CD4-positive, alpha-beta memory T cell (primary cell): ENCODE measurements around the gene ZNF385C. TPM values are rescaled to one million over a fixed set of nuclear protein-coding genes. Genes with fewer than 3 reads are reported as not detected.

Experiments
- CTCF ChIA-PET: fragments of 350-600 bp; sonication (Branson Sonifier 250); formaldehyde crosslinking; loops from one replicate; lab custom pipeline; 2021; ENCODE audit warnings: inconsistent platforms; ENCODE audit not compliant: partially characterized antibody; lab: Charles Lee
- POLR2A ChIA-PET: fragments of 350-600 bp; sonication (Branson Sonifier 250); formaldehyde crosslinking; loops from one replicate; lab custom pipeline; 2021; ENCODE audit not compliant: partially characterized antibody; lab: Charles Lee
- DNase-seq, 5 donors: peaks; one replicate each; pipeline versions ENCODE4 v3.0.0 to v3.0.0-alpha.2; 2020 to 2022; ENCODE audit warnings: mixed read lengths in 1 of 5
- H3K27ac ChIP-seq: one replicate; pipeline ENCODE4 v1.7.0; 2013; ENCODE audit warnings: low read depth, low read length
- H3K27me3 ChIP-seq: 2 replicates; pipeline ENCODE4 v1.7.0; 2013; ENCODE audit warnings: mild to moderate bottlenecking, low read length, moderate library complexity; ENCODE audit not compliant: insufficient read depth
- H3K36me3 ChIP-seq: 2 replicates; pipeline ENCODE4 v1.7.0; 2013; ENCODE audit warnings: mild to moderate bottlenecking, low read length, moderate library complexity; ENCODE audit not compliant: insufficient read depth
- H3K4me1 ChIP-seq: 2 replicates; pipeline ENCODE4 v1.7.0; 2013; ENCODE audit warnings: mild to moderate bottlenecking, low read length, moderate library complexity; ENCODE audit not compliant: insufficient read depth
- H3K4me3 ChIP-seq, 2 donors: one replicate each; pipeline ENCODE4 v1.7.0; 2013; ENCODE audit warnings: low read length in 2 of 2, mild to moderate bottlenecking in 1 of 2
- H3K9me3 ChIP-seq, 2 donors: one replicate each; pipeline ENCODE4 v1.7.0; 2013; ENCODE audit warnings: low read length in 2 of 2, control low read depth in 1 of 2; ENCODE audit not compliant: control insufficient read depth in 1 of 2
- H3K27ac Mint-ChIP-seq, 7 donors: one replicate each; pipeline ENCODE4 v1.8.0; 2020 to 2021; ENCODE audit warnings: mixed read lengths in 7 of 7, mild to moderate bottlenecking in 6 of 7, inconsistent platforms in 3 of 7, moderate library complexity in 3 of 7
- H3K27me3 Mint-ChIP-seq, 2 donors: one replicate each; pipeline ENCODE4 v1.8.0; 2020 to 2021; ENCODE audit warnings: mixed read lengths in 2 of 2
- H3K36me3 Mint-ChIP-seq, 2 donors: one replicate each; pipeline ENCODE4 v1.8.0; 2020 to 2021; ENCODE audit warnings: mixed read lengths in 2 of 2, inconsistent platforms in 1 of 2, mild to moderate bottlenecking in 1 of 2
- H3K4me1 Mint-ChIP-seq, 4 donors: one replicate each; pipeline ENCODE4 v1.8.0; 2020 to 2021; ENCODE audit warnings: mixed read lengths in 4 of 4, mild to moderate bottlenecking in 1 of 4
- H3K4me3 Mint-ChIP-seq, 8 donors: one replicate each; pipeline ENCODE4 v1.8.0; 2020 to 2021; ENCODE audit warnings: mixed read lengths in 8 of 8, mild to moderate bottlenecking in 7 of 8, moderate library complexity in 6 of 8, inconsistent platforms in 3 of 8
- H3K9me3 Mint-ChIP-seq, 8 donors: one replicate each; pipeline ENCODE4 v1.8.0; 2020 to 2021; ENCODE audit warnings: mixed read lengths in 8 of 8, mild to moderate bottlenecking in 5 of 8, inconsistent platforms in 3 of 8, moderate library complexity in 1 of 8
- intact Hi-C: fragments of 100-400 bp; cut with micrococcal nuclease; formaldehyde crosslinking; loops from one replicate; pipeline ENCODE4 v1.15.1; 2023
- polyA plus RNA-seq, 2 donors: library from polyadenylated mRNA; unstranded; fragments of 300-500 nt; fragmentation: Illumina TruSeq; gene quantifications; one replicate each; pipeline ENCODE4 v1.2.3, GENCODE V29; 2021
- total RNA-seq, 2 experiments: library from RNA; stranded (reverse); gene quantifications; one replicate each; pipeline ENCODE4 v1.2.3, GENCODE V29; 2021

ZNF385C gene
- total and polyA plus RNA-seq, 4 experiments from 2014 or later: 0.36 TPM; not detected in 3

DNA sequence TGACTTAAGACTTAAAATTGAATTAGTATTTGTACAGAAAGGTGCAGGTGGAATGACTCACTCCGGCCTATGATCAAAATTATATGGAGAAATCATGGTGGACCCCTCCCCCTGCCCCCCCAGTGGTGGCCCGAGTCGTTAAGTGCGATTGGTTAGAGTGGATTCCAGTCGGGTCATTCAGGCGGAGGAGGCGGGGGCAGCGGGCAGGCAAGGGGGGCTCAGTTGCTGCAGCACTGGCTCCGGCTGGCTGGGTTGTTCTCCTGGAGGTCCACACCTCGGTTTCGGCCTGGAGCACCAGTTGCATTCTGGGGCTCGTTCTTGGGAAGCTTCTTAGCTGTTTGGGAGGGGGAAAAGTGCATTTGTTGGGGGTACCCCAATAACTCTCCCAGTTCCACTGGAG lies 27.3 kb upstream of the ZNF385C start:
- Histone ChIP-seq H3K27me3 (no peaks in the 10 kb centered on the region), H3K9me3 (no peaks in the 10 kb centered on the region), H3K36me3 (peaks cover 47% of the 10 kb centered on the region), H3K27ac (no peak overlapping the region), H3K4me1 (peaks cover 7% of the 10 kb centered on the region), H3K4me3 (no peak overlapping the region)
- DNase-seq: no peak
- Mint-ChIP-seq H3K4me3 (no peak overlapping the region), H3K36me3 (peaks cover 40 to 58% of the 10 kb centered on the region in 2 donors), H3K27ac (no peak overlapping the region), H3K4me1 (peaks cover 3 to 7% (median 7%) of the 10 kb centered on the region in 4 donors), H3K9me3 (no peaks in the 10 kb centered on the region), H3K27me3 (no peaks in the 10 kb centered on the region)
- CTCF ChIA-PET: no interaction called here
- POLR2A ChIA-PET: no interaction called here
- intact Hi-C loops: no loop called here

DNA sequence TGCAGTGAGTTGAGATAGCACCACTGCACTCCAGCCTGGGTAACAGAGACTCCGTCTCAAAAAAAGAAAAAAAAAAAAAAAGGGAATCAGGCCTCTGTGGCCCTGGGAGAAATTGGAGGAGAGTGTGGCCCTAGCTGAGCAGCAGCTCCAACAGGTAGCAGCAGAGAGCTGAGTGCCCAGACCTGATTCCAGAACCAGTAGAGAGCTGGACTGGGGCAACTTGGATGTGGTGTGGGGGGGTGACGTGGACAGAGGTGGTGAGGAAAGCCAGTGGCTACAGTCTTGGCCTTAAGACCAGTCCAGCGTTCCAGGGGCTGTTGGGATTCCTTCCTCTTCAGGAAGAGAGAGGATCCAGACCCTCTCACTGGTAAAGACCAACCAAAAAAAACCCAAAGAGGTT lies 26.0 kb upstream of the ZNF385C start:
- peaks cover 11% of the 10 kb centered on the region for H3K4me1 ChIP-seq
- H3K36me3 Mint-ChIP-seq: peaks cover 33 to 48% of the 10 kb centered on the region in 2 donors
- POLR2A ChIA-PET: interaction anchor here (0.7 kb wide), 1 partner anchor 158 kb away, joined by 3 read pairs; the partner anchor contains the start of gene CNP
- H3K4me3 Mint-ChIP-seq: no peak overlapping the region
- no peak overlapping the region for H3K4me3 ChIP-seq
- peak overlapping the region in 1 of 7 donors; percentile 80 for H3K27ac Mint-ChIP-seq
- H3K27ac ChIP-seq: no peak overlapping the region
- H3K9me3 ChIP-seq: no peaks in the 10 kb centered on the region
- peaks cover 6 to 15% (median 12%) of the 10 kb centered on the region in 4 donors for H3K4me1 Mint-ChIP-seq
- no peaks in the 10 kb centered on the region for H3K27me3 Mint-ChIP-seq
- DNase-seq: no peak
- intact Hi-C loops: no loop called here
- H3K36me3 ChIP-seq: peaks cover 34% of the 10 kb centered on the region
- H3K9me3 Mint-ChIP-seq: no peaks in the 10 kb centered on the region
- no peaks in the 10 kb centered on the region for H3K27me3 ChIP-seq
- CTCF ChIA-PET: interaction anchor here (0.7 kb wide), 1 partner anchor 150 kb away, joined by 3 read pairs; no protein-coding TSS in a partner anchor

DNA sequence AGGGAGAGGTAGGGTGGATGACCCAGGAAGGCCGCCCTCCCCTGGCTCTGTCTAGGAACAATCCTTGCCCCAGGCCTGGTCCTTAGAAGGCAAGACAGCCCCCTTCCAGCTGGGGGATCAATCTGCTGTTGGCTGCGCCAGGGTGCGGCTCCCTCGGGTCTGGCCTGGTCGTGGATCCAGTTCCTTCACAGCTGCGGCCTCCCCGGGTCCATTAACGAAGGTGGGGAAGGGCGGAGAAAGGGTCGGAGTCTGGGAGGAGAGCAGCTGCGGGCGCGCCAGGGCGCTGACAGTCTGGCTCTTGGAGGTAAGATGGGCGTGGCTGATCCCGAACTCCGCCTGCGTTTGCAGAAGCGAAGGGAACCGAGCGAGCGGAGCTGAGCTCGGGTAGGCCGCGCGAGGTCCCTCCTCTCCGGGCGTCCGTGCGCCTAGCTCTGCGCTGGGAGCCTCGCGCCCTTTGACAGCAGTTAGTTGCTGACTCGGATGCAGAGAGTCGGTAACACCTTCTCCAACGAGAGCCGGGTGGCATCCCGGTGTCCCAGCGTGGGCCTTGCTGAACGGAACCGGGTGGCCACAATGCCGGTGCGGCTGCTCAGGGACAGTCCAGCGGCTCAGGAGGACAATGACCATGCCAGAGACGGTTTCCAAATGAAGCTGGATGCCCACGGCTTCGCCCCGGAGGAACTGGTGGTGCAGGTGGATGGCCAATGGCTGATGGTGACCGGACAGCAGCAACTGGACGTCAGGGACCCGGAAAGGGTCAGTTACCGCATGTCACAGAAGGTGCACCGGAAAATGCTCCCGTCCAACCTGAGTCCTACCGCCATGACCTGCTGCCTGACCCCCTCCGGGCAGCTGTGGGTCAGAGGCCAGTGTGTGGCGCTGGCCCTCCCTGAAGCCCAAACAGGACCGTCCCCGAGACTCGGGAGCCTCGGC lies 24.4 kb upstream of the ZNF385C start, which contains the start of gene HSPB9:
TSS of gene HSPB9 (plus strand) at position 434 of the 933 bp plus-strand sequence. CDS start at position 481, 47 bp downstream.
- H3K27me3 Mint-ChIP-seq: no peaks in the 10 kb centered on the region
- DNase-seq: no peak
- intact Hi-C loops: no loop called here

DNA sequence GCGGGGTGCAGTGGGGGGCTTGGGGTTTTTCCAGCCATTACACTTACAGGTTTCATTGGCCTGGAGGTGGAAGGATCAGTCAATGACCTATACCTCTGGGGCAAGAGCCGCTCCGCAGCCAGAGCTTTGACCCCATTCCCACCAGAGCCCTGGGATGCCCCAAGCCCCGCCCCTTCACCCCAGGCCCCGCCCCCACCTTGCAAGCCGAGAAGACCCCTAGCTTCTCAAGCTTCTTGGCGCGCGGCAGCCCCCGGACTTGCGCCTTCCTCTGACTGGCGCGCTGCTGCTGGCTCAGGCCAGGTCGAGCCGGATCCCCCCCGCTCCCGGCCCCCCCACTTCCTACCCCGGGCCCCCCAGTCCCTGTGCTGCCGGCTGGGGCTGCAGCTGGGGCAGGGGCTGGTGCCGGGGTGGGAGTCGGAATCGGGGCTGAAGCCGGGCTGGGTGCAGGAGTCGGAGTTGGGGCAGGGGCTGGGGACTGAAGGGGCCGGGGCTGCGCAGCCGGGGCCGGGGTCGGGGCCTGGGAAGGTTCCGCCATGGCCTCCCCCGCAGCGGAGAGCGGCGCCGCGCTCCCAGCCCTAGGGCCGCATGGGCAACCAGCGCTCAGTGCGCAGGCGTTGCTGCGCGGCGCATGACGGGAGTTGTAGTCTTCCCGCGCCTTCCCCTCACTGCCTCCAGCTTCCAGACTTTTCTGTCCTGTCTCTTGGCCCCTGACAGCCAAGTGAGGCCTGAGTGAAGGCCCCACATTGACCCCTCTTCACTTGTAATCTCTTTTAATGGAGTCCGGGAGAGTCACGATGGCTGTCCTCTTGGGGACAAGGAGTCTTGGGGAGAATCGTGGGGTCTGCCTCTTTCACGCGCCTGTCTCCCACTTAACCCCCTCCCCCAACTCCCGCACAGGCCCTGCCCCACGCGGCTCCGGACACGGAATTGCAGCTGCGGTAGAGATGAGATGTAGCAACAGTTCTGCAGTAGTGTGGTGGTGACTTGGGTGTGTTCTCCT lies 22.8 kb upstream of the ZNF385C start, which contains the start of gene KAT2A:
TSS of gene KAT2A (minus strand) at position 598 of the 1,000 bp plus-strand sequence. CDS start at position 535, 63 bp downstream.
- peak within 1 kb of the TSS in 6 of 7 donors; percentile 19 to 81 (median 67) for H3K27ac Mint-ChIP-seq
- no peaks in the 10 kb centered on the region for H3K27me3 Mint-ChIP-seq
- peak; percentile 61 to 71 (median 68) for DNase-seq
- no peaks in the 10 kb centered on the region for H3K27me3 ChIP-seq
- POLR2A ChIA-PET: interaction anchor here (0.6 to 5.3 kb wide), 12 partner anchors 8 to 267 kb away, joined by 3 to 28 read pairs (median 4); partner anchors contain the start of genes CNP, DHX58, DNAJC7 and NKIRAS2
- intact Hi-C loops: loop anchor here (2.0 kb wide), 1 partner anchor 286 kb away; no protein-coding TSS in a partner anchor
- peak within 1 kb of the TSS; percentile 72 to 82 (median 77) for H3K4me3 Mint-ChIP-seq
- peaks cover 13 to 34% (median 23%) of the 10 kb centered on the region in 4 donors for H3K4me1 Mint-ChIP-seq
- peak within 1 kb of the TSS; percentile 49 for H3K27ac ChIP-seq
- H3K36me3 Mint-ChIP-seq: peaks cover 17 to 26% of the 10 kb centered on the region in 2 donors
- H3K36me3 ChIP-seq: peaks cover 10% of the 10 kb centered on the region
- no peaks in the 10 kb centered on the region for H3K9me3 Mint-ChIP-seq
- no peaks in the 10 kb centered on the region for H3K9me3 ChIP-seq
- peak within 1 kb of the TSS in 1 of 2 donors; percentile 43 for H3K4me3 ChIP-seq
- peaks cover 11% of the 10 kb centered on the region for H3K4me1 ChIP-seq
- CTCF ChIA-PET: interaction anchor here (0.9 to 8.1 kb wide), 11 partner anchors 13 to 158 kb away, joined by 3 to 124 read pairs (median 6); partner anchors contain the start of genes CNP, DNAJC7 and NKIRAS2

More for the DNA sequence above, 24.4 kb upstream of the ZNF385C start, which contains the start of gene HSPB9:
- Mint-ChIP-seq H3K27ac (peak within 1 kb of the TSS in 3 of 7 donors; percentile 22 to 62 (median 45)), H3K4me3 (peak within 1 kb of the TSS in 6 of 8 donors; percentile 31 to 81 (median 64)), H3K4me1 (peaks cover 9 to 27% (median 18%) of the 10 kb centered on the region in 4 donors), H3K36me3 (peaks cover 20 to 32% of the 10 kb centered on the region in 2 donors), H3K9me3 (no peaks in the 10 kb centered on the region)
- Histone ChIP-seq H3K36me3 (peaks cover 17% of the 10 kb centered on the region), H3K4me1 (peaks cover 11% of the 10 kb centered on the region), H3K4me3 (no peak within 1 kb of the TSS), H3K9me3 (no peaks in the 10 kb centered on the region), H3K27ac (no peak within 1 kb of the TSS), H3K27me3 (no peaks in the 10 kb centered on the region)
- CTCF ChIA-PET: interaction anchor here (7.0 to 8.1 kb wide), 2 partner anchors 56 to 103 kb away, joined by 58 to 124 read pairs; partner anchors contain the start of genes DNAJC7 and NKIRAS2
- POLR2A ChIA-PET: interaction anchor here (0.7 to 5.3 kb wide), 5 partner anchors 11 to 192 kb away, joined by 3 to 28 read pairs (median 5); partner anchors contain the start of genes DHX58, DNAJC7 and ODAD4

DNA sequence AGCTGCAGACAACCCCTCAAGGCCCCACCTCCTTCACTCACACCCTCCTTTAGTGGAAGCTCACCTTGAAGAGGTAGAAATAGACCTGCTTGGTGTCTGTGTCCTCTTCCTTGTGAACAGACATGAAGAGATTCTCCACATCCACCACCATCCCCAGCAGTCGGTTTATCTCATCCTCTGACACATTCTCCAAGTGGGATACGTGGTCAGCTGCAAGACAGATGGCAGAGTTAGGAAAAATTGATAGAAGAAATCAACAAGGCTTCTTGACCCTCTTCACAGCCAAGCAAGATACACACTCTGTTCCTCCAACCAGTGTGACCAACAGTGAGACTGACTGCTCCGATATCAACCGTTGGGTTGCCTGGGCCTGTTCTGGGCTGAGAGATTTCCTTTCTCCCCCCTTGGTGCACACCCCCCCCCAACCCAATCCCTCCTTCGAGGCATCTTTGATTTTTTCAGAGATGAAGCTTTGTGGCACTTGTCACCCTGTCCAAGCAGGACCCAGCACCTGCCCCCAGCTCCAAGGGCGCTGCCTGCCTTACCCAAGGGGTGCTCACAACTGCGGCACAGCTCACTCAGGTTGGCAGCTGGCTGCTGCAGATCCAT lies 22.0 kb upstream of the ZNF385C start:
- peak overlapping the region; percentile 49 for H3K27ac ChIP-seq
- H3K4me1 Mint-ChIP-seq: peaks cover 15 to 40% (median 24%) of the 10 kb centered on the region in 4 donors
- peak overlapping the region in 3 of 7 donors; percentile 19 to 79 (median 22) for H3K27ac Mint-ChIP-seq
- ChIA-PET POLR2A (interaction anchor here (0.6 to 5.3 kb wide), 9 partner anchors 8 to 268 kb away, joined by 3 to 28 read pairs (median 5); partner anchors contain the start of genes CNP, DHX58, DNAJC7 and NKIRAS2), CTCF (interaction anchor here (1.2 to 8.1 kb wide), 12 partner anchors 12 to 157 kb away, joined by 3 to 124 read pairs (median 6); partner anchors contain the start of genes CNP, DNAJC7 and NKIRAS2)
- peak overlapping the region in 1 of 2 donors; percentile 43 for H3K4me3 ChIP-seq
- peaks cover 11% of the 10 kb centered on the region for H3K4me1 ChIP-seq
- peaks cover 9 to 18% of the 10 kb centered on the region in 2 donors for H3K36me3 Mint-ChIP-seq
- H3K9me3 ChIP-seq: no peaks in the 10 kb centered on the region
- no peak for DNase-seq
- peaks cover 2% of the 10 kb centered on the region for H3K36me3 ChIP-seq
- no peaks in the 10 kb centered on the region for H3K27me3 Mint-ChIP-seq
- no peaks in the 10 kb centered on the region for H3K27me3 ChIP-seq
- H3K9me3 Mint-ChIP-seq: no peaks in the 10 kb centered on the region
- H3K4me3 Mint-ChIP-seq: peak overlapping the region; percentile 71 to 82 (median 76)
- intact Hi-C loops: loop anchor here (2.0 kb wide), 1 partner anchor 287 kb away; no protein-coding TSS in a partner anchor
